Ishikawa (cell line): ENCODE results near the gene FLOT1.

ENCODE experiments used
- EGR1 ChIP-seq: IDR thresholded peaks from 2 replicates; pipeline ENCODE4 v1.6.1; 2012
- RAD21 ChIP-seq: IDR thresholded peaks from 2 replicates; pipeline ENCODE4 v1.6.1; 2012; ENCODE audit warnings: low read depth
- TAF1 ChIP-seq: IDR thresholded peaks from 2 replicates; pipeline ENCODE4 v1.6.1; 2012; ENCODE audit warnings: low read depth, mild to moderate bottlenecking
- TEAD4 ChIP-seq: IDR thresholded peaks from 2 replicates; pipeline ENCODE4 v1.6.1; 2012
- YY1 ChIP-seq: IDR thresholded peaks from 2 replicates; pipeline ENCODE4 v1.6.1; 2012; ENCODE audit warnings: low read depth
- TF ChIP-seq, protein P1 (sequence below): IDR thresholded peaks from 2 replicates; pipeline ENCODE4 v1.6.1; 2012

DNA sequence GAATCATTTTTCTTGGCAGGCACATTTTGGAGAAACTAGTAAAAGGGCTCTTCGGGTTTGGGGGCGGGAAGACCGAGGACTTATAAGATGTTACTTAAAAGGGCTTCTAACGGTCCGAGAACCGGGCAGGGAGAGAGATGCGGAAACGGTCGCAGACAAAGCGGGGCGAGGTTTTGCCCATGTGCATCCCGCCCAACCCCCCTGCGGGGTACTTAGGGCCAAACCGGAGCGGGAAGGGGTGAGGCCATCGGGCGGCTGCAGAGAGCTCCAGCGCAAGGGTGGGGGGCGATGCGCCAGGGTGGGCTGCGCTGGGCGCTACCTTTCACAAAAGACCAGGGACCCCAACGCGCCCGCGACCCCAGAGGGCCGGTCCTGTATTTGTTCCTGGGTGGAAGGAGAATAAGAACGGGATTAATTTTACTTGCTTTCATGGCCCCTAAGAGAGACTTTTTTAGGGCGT lies 21.7 kb downstream of the FLOT1 start:
- no peak for TF ChIP-seq EGR1
- TF ChIP-seq TEAD4 = no peak
- TF ChIP-seq TAF1 = no peak
- no peak for TF ChIP-seq RAD21
- TF ChIP-seq YY1 = no peak
- TF ChIP-seq, protein P1, sequence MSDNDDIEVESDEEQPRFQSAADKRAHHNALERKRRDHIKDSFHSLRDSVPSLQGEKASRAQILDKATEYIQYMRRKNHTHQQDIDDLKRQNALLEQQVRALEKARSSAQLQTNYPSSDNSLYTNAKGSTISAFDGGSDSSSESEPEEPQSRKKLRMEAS = peak; percentile 29; the same call in 1 of the 2 replicates
